Lower lobe of right lung (tissue), 2 donors: ENCODE data around the gene TNIK. TPM values are rescaled to one million over a fixed set of nuclear protein-coding genes. Genes with fewer than 3 reads are reported as not detected.
"Not testable (repeated sequence)": the region's sequence is repeated elsewhere in the genome, so short reads cannot be mapped to it uniquely, and the experiment has no call there.

Experiments used
- ATAC-seq, 2 donors: fragments of 200-7000 bp; cut with Tn5 transposase; one replicate each; pipeline ENCODE4 v1.9.1; 2020 to 2022; ENCODE audit warnings: mild to moderate bottlenecking in 2 of 2, moderate library complexity in 2 of 2
- DNase-seq: peaks from one replicate; pipeline ENCODE4 v3.0.0-alpha.2; 2020
- H3K27ac ChIP-seq: fragments of 200-600 bp; one replicate; pipeline ENCODE4 v1.8.0; 2022
- H3K27me3 ChIP-seq: fragments of 200-600 bp; one replicate; pipeline ENCODE4 v1.8.0; 2022; ENCODE audit warnings: low read depth
- H3K36me3 ChIP-seq: fragments of 200-600 bp; one replicate; pipeline ENCODE4 v1.8.0; 2022; ENCODE audit warnings: mild to moderate bottlenecking
- H3K4me1 ChIP-seq: fragments of 200-600 bp; one replicate; pipeline ENCODE4 v1.8.0; 2022
- H3K4me3 ChIP-seq: fragments of 200-600 bp; one replicate; pipeline ENCODE4 v1.8.0; 2022; ENCODE audit warnings: mild to moderate bottlenecking
- H3K9me3 ChIP-seq: fragments of 200-600 bp; one replicate; pipeline ENCODE4 v1.8.0; 2022
- intact Hi-C: fragments of 100-400 bp; cut with DNase I; formaldehyde crosslinking; loops from one replicate; pipeline ENCODE4 v1.11.0; 2022
- total RNA-seq: library from RNA; stranded (reverse); fragmentation: NEBNext Ultra II Directional; extraction: Animal tissue kit (Norgen Biotek cat#: 25700); gene quantifications from one replicate; pipeline ENCODE4 v1.2.1, GENCODE V29; 2021
- TF ChIP-seq, protein P1 (sequence below): fragments of 200-600 bp; IDR thresholded peaks from one replicate; pipeline ENCODE4 v1.8.0; 2022; ENCODE audit warnings: antibody characterized with exemption, mild to moderate bottlenecking
- donor health status: DM: no; HTN: yes; CAD: no; lungs with severe emphysema.

Gene TNIK
- total RNA-seq, 1 donor from 2014 or later = 29.3 TPM

GRCh38 chr3:171121801-171122200 is 338.4 kb downstream of the TNIK start:
- TF ChIP-seq, protein P1, sequence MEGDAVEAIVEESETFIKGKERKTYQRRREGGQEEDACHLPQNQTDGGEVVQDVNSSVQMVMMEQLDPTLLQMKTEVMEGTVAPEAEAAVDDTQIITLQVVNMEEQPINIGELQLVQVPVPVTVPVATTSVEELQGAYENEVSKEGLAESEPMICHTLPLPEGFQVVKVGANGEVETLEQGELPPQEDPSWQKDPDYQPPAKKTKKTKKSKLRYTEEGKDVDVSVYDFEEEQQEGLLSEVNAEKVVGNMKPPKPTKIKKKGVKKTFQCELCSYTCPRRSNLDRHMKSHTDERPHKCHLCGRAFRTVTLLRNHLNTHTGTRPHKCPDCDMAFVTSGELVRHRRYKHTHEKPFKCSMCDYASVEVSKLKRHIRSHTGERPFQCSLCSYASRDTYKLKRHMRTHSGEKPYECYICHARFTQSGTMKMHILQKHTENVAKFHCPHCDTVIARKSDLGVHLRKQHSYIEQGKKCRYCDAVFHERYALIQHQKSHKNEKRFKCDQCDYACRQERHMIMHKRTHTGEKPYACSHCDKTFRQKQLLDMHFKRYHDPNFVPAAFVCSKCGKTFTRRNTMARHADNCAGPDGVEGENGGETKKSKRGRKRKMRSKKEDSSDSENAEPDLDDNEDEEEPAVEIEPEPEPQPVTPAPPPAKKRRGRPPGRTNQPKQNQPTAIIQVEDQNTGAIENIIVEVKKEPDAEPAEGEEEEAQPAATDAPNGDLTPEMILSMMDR = no peak
- Histone ChIP-seq H3K4me1 (no peaks in the 10 kb centered on the region), H3K27me3 (no peaks in the 10 kb centered on the region), H3K4me3 (no peak overlapping the region), H3K36me3 (peaks cover 21% of the 10 kb centered on the region), H3K9me3 (no peaks in the 10 kb centered on the region), H3K27ac (no peak overlapping the region)
- intact Hi-C loops = no loop called here
- DNase-seq (no peak), ATAC-seq (no peak)

- H3K9me3 ChIP-seq, ATAC-seq, H3K27ac ChIP-seq, H3K4me1 ChIP-seq, H3K4me3 ChIP-seq, intact Hi-C loops, DNase-seq, H3K27me3 ChIP-seq: not testable (repeated sequence)
- H3K36me3 ChIP-seq = peaks cover 19% of the 10 kb centered on the region
Measured at GRCh38 chr3:171119402-171119801, 340.8 kb downstream of the TNIK start.

DNA sequence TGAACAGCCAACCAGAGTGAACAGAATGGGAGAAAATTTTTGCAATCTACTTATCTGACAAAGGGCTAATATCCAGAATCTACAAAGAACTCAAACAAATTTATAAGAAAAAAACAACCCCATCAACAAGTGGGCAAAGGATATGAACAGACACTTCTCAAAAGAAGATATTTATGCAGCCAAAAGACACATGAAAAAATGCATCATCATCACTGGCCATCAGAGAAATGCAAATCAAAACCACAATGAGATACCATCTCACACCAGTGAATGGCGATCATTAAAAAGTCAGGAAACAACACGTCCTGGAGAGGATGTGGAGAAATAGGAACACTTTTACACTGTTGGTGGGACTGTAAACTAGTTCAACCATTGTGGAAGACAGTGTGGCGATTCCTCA is 341.2 kb downstream of the TNIK start:
- not testable (repeated sequence) for H3K27me3 ChIP-seq, H3K9me3 ChIP-seq

GRCh38 chr3:171116824-171117395 is 343.3 kb downstream of the TNIK start:
- TF ChIP-seq, protein P1 = no peak
- no peaks in the 10 kb centered on the region for H3K27me3 ChIP-seq
- H3K4me1 ChIP-seq = no peaks in the 10 kb centered on the region
- DNase-seq (no peak), ATAC-seq (no peak)
- no peak overlapping the region for H3K4me3 ChIP-seq
- intact Hi-C loops = no loop called here
- H3K9me3 ChIP-seq = no peaks in the 10 kb centered on the region
- H3K27ac ChIP-seq = no peak overlapping the region
- H3K36me3 ChIP-seq = peaks cover 14% of the 10 kb centered on the region

More for the DNA sequence above, 341.2 kb downstream of the TNIK start:
- peaks cover 19% of the 10 kb centered on the region for H3K36me3 ChIP-seq
- ATAC-seq, H3K4me1 ChIP-seq, H3K27ac ChIP-seq, H3K4me3 ChIP-seq, DNase-seq, intact Hi-C loops: not testable (repeated sequence)

- DNase-seq = no peak
- no peak for ATAC-seq
- Histone ChIP-seq H3K4me3 (no peak overlapping the region), H3K27me3 (no peaks in the 10 kb centered on the region), H3K36me3 (peaks cover 14% of the 10 kb centered on the region), H3K4me1 (no peaks in the 10 kb centered on the region), H3K27ac (no peak overlapping the region), H3K9me3 (no peaks in the 10 kb centered on the region)
- TF ChIP-seq, protein P1 = no peak
- intact Hi-C loops = no loop called here
Measured at GRCh38 chr3:171116365-171116764, 343.8 kb downstream of the TNIK start.

GRCh38 chr3:171115667-171116066 is 344.5 kb downstream of the TNIK start:
- intact Hi-C loops = no loop called here
- Histone ChIP-seq H3K9me3 (no peaks in the 10 kb centered on the region), H3K4me3 (no peak overlapping the region), H3K4me1 (no peaks in the 10 kb centered on the region), H3K27ac (no peak overlapping the region), H3K36me3 (peaks cover 14% of the 10 kb centered on the region), H3K27me3 (no peaks in the 10 kb centered on the region)
- ATAC-seq (no peak), DNase-seq (no peak)
- TF ChIP-seq, protein P1 = no peak
